AG04450 (cell line): ENCODE data around the gene DDI1. TPM values are rescaled to one million over a fixed set of nuclear protein-coding genes. Genes with fewer than 3 reads are reported as not detected.

Experiments
- CTCF ChIA-PET: fragments of 300-600, 350-600 bp; formaldehyde crosslinking; extraction: SDS; loops from one replicate; lab custom pipeline; 2022; ENCODE audit warnings: antibody characterized with exemption, inconsistent platforms; lab: Charles Lee
- POLR2A ChIA-PET: fragments of 350-600 bp; formaldehyde crosslinking; extraction: SDS; loops from one replicate; lab custom pipeline; 2021; ENCODE audit warnings: antibody characterized with exemption, inconsistent platforms; lab: Yijun Ruan, JAX
- DNase-seq: peaks from one replicate; pipeline ENCODE4 v3.0.0-alpha.2; 2011; ENCODE audit warnings: low read depth, low spot score
- H3K27ac ChIP-seq: one replicate; pipeline ENCODE4 v1.5.1; 2012; ENCODE audit warnings: low read depth, low read length, control low read depth
- H3K27me3 ChIP-seq: one replicate; pipeline ENCODE4 v1.6.0; 2012; ENCODE audit warnings: low read length; ENCODE audit not compliant: control insufficient read depth, insufficient read depth
- H3K4me3 ChIP-seq: 2 replicates; pipeline ENCODE4 v1.5.1; 2011; ENCODE audit warnings: mild to moderate bottlenecking, low read depth, low read length, control low read depth
- H3K9me3 ChIP-seq: 2 replicates; pipeline ENCODE4 v1.5.1; 2012; ENCODE audit warnings: low read length; ENCODE audit not compliant: control insufficient read depth, insufficient read depth
- CTCF ChIP-seq: IDR thresholded peaks from 2 replicates; pipeline ENCODE4 v1.5.1; 2011; ENCODE audit warnings: low read depth, low read length, control low read depth, inconsistent platforms
- polyA plus RNA-seq: library from polyadenylated mRNA; depleted of rRNA; stranded (reverse); fragments of >200 nt; gene quantifications from 2 replicates; pipeline ENCODE4 v1.2.3, GENCODE V29; 2011

Gene DDI1
- polyA plus RNA-seq, 1 experiment = not detected

DNA sequence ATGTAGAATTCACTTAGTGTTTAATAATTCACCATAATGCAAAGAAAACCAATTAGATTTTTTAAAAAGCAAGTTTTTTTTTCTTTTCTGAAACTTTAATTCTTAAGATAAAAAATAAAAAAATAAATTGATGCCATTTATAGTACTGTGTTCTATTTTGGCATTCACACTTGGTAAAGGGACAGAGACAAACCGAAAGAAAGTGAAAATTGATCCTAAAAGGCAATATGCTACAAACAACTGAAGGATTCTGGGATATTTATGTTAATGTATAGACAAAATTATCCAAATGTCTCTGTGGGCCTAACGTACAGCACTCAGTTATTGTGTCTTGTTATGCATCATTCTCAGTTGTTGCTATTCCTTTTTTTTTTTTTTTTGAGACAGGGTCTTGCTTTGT is 41.9 kb upstream of the DDI1 start:
- ChIA-PET CTCF (no interaction called here), POLR2A (no interaction called here)
- TF ChIP-seq CTCF = no peak
- no peaks in the 10 kb centered on the region for H3K27me3 ChIP-seq
- no peak for DNase-seq
- H3K4me3 ChIP-seq = no peak overlapping the region
- H3K9me3 ChIP-seq = no peaks in the 10 kb centered on the region
- no peak overlapping the region for H3K27ac ChIP-seq

DNA sequence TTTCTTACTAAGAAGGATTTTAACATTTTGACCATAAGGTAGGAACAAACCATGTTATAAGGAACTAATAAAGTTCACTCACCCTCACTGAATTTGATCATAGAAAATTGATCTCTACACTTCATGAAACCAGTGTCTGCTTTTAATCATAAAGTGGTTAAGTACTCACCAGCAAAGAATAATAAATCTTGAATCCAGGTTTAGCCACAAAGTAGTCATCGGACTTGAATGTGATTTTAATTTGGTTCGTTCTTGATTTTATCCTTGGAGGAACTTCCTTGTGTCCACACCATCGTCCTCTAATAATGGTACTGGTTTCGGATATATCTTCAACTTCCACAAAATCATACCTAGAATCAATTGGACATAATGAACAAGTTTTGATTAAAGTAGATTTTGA is 40.5 kb upstream of the DDI1 start:
- no peak for DNase-seq
- H3K9me3 ChIP-seq = no peaks in the 10 kb centered on the region
- H3K27ac ChIP-seq = no peak overlapping the region
- ChIA-PET POLR2A (no interaction called here), CTCF (no interaction called here)
- no peak overlapping the region for H3K4me3 ChIP-seq
- no peak for TF ChIP-seq CTCF
- H3K27me3 ChIP-seq = no peaks in the 10 kb centered on the region

DNA sequence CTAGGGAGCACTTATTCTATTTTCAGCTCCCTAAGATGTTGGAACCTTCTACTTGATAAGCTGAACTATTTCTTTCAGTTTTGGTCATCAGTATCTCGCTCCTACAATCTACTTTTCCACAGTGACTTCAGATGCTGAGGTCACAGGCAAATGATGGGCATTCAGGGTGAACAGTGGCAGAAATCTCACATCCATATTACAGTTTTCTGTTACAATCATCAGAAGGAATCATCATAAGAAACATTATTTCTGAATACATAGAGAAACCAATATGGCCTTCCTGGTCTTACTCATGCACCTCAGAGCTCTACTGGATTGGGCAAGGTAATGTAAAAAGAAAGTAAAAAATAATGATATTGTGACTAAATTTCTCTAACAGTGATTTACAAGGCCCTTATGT is 39.4 kb upstream of the DDI1 start:
- DNase-seq = no peak
- H3K27ac ChIP-seq = no peak overlapping the region
- no peak overlapping the region for H3K4me3 ChIP-seq
- no peak for TF ChIP-seq CTCF
- ChIA-PET POLR2A (no interaction called here), CTCF (interaction anchor here (1.1 kb wide), 1 partner anchor 315 kb away, joined by 3 read pairs; no protein-coding TSS in a partner anchor)
- H3K27me3 ChIP-seq = no peaks in the 10 kb centered on the region
- no peaks in the 10 kb centered on the region for H3K9me3 ChIP-seq

GRCh38 chr11:103998826-103999508 is 37.5 kb upstream of the DDI1 start:
- Histone ChIP-seq H3K9me3 (no peaks in the 10 kb centered on the region), H3K27me3 (no peaks in the 10 kb centered on the region), H3K4me3 (no peak overlapping the region), H3K27ac (no peak overlapping the region)
- no peak for TF ChIP-seq CTCF
- ChIA-PET POLR2A (no interaction called here), CTCF (no interaction called here)
- no peak for DNase-seq

- no peaks in the 10 kb centered on the region for H3K9me3 ChIP-seq
- DNase-seq = no peak
- TF ChIP-seq CTCF = no peak
- H3K27ac ChIP-seq = peak overlapping the region; percentile 65
- H3K4me3 ChIP-seq = no peak overlapping the region
- ChIA-PET POLR2A (no interaction called here), CTCF (no interaction called here)
- H3K27me3 ChIP-seq = no peaks in the 10 kb centered on the region
These were observed 35.6 kb upstream of the DDI1 start for GRCh38 chr11:104000798-104001197.
